Mucosa of rectum (tissue), 2 donors: ENCODE results near the gene PAX7.

Experiments
- H3K27ac ChIP-seq, 2 donors: one replicate each; pipeline ENCODE4 v1.7.0; 2013; ENCODE audit warnings: inconsistent platforms in 2 of 2, low read depth in 2 of 2, low read length in 2 of 2
- H3K27me3 ChIP-seq, 2 donors: one replicate each; pipeline ENCODE4 v1.7.0; 2013; ENCODE audit warnings: low read length in 2 of 2; ENCODE audit not compliant: control insufficient read depth in 2 of 2, insufficient read depth in 2 of 2
- H3K36me3 ChIP-seq, 2 donors: one replicate each; pipeline ENCODE4 v1.7.0; 2013; ENCODE audit warnings: low read length in 2 of 2; ENCODE audit not compliant: control insufficient read depth in 2 of 2, insufficient read depth in 2 of 2
- H3K4me1 ChIP-seq, 2 donors: one replicate each; pipeline ENCODE4 v1.7.0; 2013; ENCODE audit warnings: low read length in 2 of 2, mild to moderate bottlenecking in 1 of 2; ENCODE audit not compliant: control insufficient read depth in 2 of 2, insufficient read depth in 2 of 2
- H3K4me3 ChIP-seq, 2 donors: one replicate each; pipeline ENCODE4 v1.7.0; 2013; ENCODE audit warnings: low read length in 2 of 2
- H3K9ac ChIP-seq, 2 donors: one replicate each; pipeline ENCODE4 v1.7.0; 2013; ENCODE audit warnings: low read length in 2 of 2, low read depth in 1 of 2, mild to moderate bottlenecking in 1 of 2
- H3K9me3 ChIP-seq, 2 donors: one replicate each; pipeline ENCODE4 v1.7.0; 2013; ENCODE audit warnings: low read length in 2 of 2; ENCODE audit not compliant: control insufficient read depth in 2 of 2
- donor health status: healthy.
- donor health status: Normal muscosa, but diverticular disease.

The PAX7 gene

GRCh38 chr1:18635070-18635577, 4.5 kb downstream of the PAX7 start:
- Histone ChIP-seq H3K9ac (no peak overlapping the region), H3K4me3 (no peak overlapping the region), H3K36me3 (no peaks in the 10 kb centered on the region), H3K27me3 (peaks cover 62 to 83% of the 10 kb centered on the region in 2 donors), H3K27ac (no peak overlapping the region), H3K4me1 (no peaks in the 10 kb centered on the region), H3K9me3 (no peaks in the 10 kb centered on the region)

- H3K27me3 ChIP-seq: peaks cover 68 to 84% of the 10 kb centered on the region in 2 donors
Observed at GRCh38 chr1:18635891-18636595, 5.4 kb downstream of the PAX7 start.

DNA sequence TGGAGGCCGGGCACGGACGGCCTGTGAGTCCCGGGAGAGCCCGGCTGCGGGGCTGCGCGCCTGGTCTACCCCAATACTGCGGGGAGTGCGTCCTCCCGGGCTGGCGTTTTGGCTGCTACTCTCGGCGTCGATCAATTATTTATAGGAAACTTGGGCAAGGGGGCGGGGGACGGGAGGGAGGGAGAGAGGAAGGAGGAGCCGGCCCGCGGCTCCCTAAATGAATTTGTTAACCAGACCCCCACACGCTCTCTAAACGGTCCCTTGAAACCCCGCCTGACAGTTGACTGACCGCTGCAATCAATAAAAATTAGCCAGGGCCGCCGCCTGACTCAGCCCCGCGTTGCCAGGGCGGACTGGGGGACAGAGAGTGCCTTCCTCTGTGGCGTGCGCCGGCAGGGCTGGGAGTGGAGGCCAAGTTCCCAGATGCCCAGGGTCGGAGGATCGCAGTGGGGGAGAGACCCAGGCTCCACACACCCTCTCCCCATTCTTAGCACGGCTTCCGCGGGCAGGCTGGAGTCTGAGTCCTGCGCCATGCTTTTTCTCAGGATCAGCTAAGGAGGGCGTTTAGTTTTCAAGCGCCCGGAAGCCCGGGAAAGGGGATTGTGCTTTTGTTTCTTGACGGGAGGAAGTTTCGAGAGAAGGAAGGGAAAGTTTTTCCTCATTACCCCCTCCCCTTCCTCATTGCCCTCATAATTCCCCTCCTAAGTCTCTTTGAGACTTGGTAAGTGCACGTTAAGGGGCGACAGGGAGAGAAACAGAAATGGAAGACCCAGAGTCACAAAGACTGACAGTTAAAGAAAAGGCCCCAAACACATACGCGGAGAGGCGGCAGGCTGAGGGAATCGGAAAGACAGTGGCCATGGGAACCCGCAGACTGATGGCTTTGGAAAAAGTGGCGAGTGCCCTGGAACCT, 6.2 kb downstream of the PAX7 start:
- H3K9me3 ChIP-seq: no peaks in the 10 kb centered on the region
- no peaks in the 10 kb centered on the region for H3K4me1 ChIP-seq
- H3K27me3 ChIP-seq: peaks cover 73 to 86% of the 10 kb centered on the region in 2 donors
- H3K9ac ChIP-seq: no peak overlapping the region
- no peak overlapping the region for H3K4me3 ChIP-seq
- H3K27ac ChIP-seq: no peak overlapping the region
- no peaks in the 10 kb centered on the region for H3K36me3 ChIP-seq

More at GRCh38 chr1:18635891-18636595, 5.4 kb downstream of the PAX7 start:
- Histone ChIP-seq H3K9ac (no peak overlapping the region), H3K27ac (no peak overlapping the region), H3K36me3 (no peaks in the 10 kb centered on the region), H3K9me3 (no peaks in the 10 kb centered on the region), H3K4me3 (no peak overlapping the region), H3K4me1 (no peaks in the 10 kb centered on the region)

DNA sequence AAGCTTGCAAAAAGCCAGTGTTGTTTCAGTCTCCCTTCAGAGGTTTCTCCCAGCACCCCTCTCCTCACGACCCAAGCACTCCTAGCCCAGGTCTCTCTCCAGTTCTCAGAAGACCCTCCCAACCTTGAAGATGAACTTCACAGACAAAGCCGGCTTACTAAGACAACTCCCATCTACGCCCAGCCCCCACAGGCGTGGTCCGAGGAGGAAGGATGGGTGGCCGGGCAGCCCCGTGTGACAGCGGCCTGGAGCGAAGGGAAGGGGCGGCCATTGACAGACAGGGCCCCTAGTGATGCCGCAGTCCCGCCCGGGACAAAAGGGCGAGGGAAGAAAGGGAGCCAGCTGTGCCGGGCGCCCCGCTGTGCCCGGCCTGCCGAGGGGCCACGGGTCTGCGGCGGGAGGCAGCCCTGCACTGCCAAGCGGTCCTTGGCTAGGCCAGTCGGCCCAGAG, 6.9 kb downstream of the PAX7 start:
- Histone ChIP-seq H3K27me3 (peaks cover 73 to 85% of the 10 kb centered on the region in 2 donors), H3K36me3 (no peaks in the 10 kb centered on the region), H3K9me3 (no peaks in the 10 kb centered on the region), H3K27ac (no peak overlapping the region), H3K4me1 (no peaks in the 10 kb centered on the region), H3K9ac (no peak overlapping the region), H3K4me3 (no peak overlapping the region)

GRCh38 chr1:18637962-18638834, 7.6 kb downstream of the PAX7 start:
- H3K4me3 ChIP-seq: no peak overlapping the region
- no peak overlapping the region for H3K9ac ChIP-seq
- H3K36me3 ChIP-seq: no peaks in the 10 kb centered on the region
- H3K4me1 ChIP-seq: no peaks in the 10 kb centered on the region
- H3K9me3 ChIP-seq: no peaks in the 10 kb centered on the region
- no peak overlapping the region for H3K27ac ChIP-seq
- H3K27me3 ChIP-seq: peaks cover 73 to 83% of the 10 kb centered on the region in 2 donors

DNA sequence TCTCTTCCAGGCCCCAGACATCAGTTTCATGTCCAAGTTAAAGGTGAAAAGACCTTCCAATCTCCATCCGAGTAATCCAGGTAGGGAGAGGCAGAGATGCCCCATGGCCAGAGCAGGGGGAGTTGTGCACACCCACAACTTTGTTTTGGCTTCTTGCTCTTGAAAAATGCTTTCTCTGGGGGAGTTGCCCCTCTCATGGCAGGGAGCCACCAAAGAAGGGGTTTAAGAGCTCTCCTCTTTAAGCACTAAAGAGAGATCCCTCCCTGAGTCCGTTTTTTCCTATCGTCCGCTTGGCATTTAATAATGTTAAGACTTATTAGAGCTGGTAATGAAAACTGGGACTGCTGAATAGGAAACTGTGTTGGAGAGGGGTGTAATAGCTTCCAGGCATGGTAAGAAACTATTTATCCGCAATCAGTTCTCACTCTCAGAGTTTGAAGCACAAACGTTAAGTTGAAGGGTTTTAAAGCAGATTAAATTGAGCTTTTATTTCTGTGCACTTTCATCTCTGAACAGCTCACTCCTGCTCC, 8.3 kb downstream of the PAX7 start:
- Histone ChIP-seq H3K27ac (no peak overlapping the region), H3K4me1 (no peaks in the 10 kb centered on the region), H3K36me3 (no peaks in the 10 kb centered on the region), H3K27me3 (peaks cover 71 to 77% of the 10 kb centered on the region in 2 donors), H3K9ac (no peak overlapping the region), H3K4me3 (no peak overlapping the region), H3K9me3 (no peaks in the 10 kb centered on the region)

GRCh38 chr1:18639368-18640055, 8.9 kb downstream of the PAX7 start:
- no peak overlapping the region for H3K9ac ChIP-seq
- no peaks in the 10 kb centered on the region for H3K9me3 ChIP-seq
- no peak overlapping the region for H3K4me3 ChIP-seq
- H3K27me3 ChIP-seq: peaks cover 71 to 78% of the 10 kb centered on the region in 2 donors
- H3K27ac ChIP-seq: no peak overlapping the region
- H3K36me3 ChIP-seq: no peaks in the 10 kb centered on the region
- no peaks in the 10 kb centered on the region for H3K4me1 ChIP-seq

- Histone ChIP-seq H3K27ac (no peak overlapping the region), H3K9ac (no peak overlapping the region), H3K27me3 (peaks cover 67 to 80% of the 10 kb centered on the region in 2 donors), H3K4me3 (no peak overlapping the region), H3K4me1 (no peaks in the 10 kb centered on the region), H3K36me3 (no peaks in the 10 kb centered on the region), H3K9me3 (no peaks in the 10 kb centered on the region)
Observed at GRCh38 chr1:18640228-18641004, 9.8 kb downstream of the PAX7 start.
